ENCODE results near the gene HNRNPCL1.

- TF ChIP-seq CTCF (IDR thresholded peaks at IDR 0.05) (no peak), ZFX (IDR thresholded peaks at IDR 0.05; ENCODE audit: borderline replicate concordance) (no peak)
Measured at GRCh38 chr1:12851779-12852178, 3.3 kb upstream of the HNRNPCL1 start.

All from 22Rv1 (cell line).